H9 (cell line): ENCODE measurements around the gene FN3KRP. TPM values are rescaled to one million over a fixed set of nuclear protein-coding genes. Genes with fewer than 3 reads are reported as not detected.

ENCODE experiments used
- DNase-seq: peaks from one replicate; pipeline ENCODE4 v3.0.0-alpha.2; 2017
- H2AFZ ChIP-seq: one replicate; pipeline ENCODE4 v1.6.1; 2013; ENCODE audit warnings: mild to moderate bottlenecking, low read length, control low read depth, moderate library complexity
- H2AK5ac ChIP-seq: 2 replicates; pipeline ENCODE4 v1.6.1; 2013; ENCODE audit warnings: low read length, control low read depth, mixed read lengths; ENCODE audit not compliant: insufficient read length
- H2BK120ac ChIP-seq: one replicate; pipeline ENCODE4 v1.6.1; 2013; ENCODE audit warnings: low read depth, mild to moderate bottlenecking, low read length, control low read depth, inconsistent platforms; ENCODE audit not compliant: poor library complexity, severe bottlenecking
- H2BK12ac ChIP-seq: 2 replicates; pipeline ENCODE4 v1.6.1; 2013; ENCODE audit warnings: low read length, control low read depth, mixed read lengths, low read depth; ENCODE audit not compliant: insufficient read length
- H2BK15ac ChIP-seq: 2 replicates; pipeline ENCODE4 v1.6.1; 2013; ENCODE audit warnings: low read depth, low read length, control low read depth
- H2BK20ac ChIP-seq: one replicate; pipeline ENCODE4 v1.6.1; 2013; ENCODE audit warnings: low read depth, mild to moderate bottlenecking, low read length, control low read depth, inconsistent platforms; ENCODE audit not compliant: poor library complexity, severe bottlenecking
- H2BK5ac ChIP-seq: 2 replicates; pipeline ENCODE4 v1.6.1; 2013; ENCODE audit warnings: low read length, control low read depth, mixed read lengths; ENCODE audit not compliant: insufficient read length
- H3K14ac ChIP-seq: 2 replicates; pipeline ENCODE4 v1.6.1; 2013; ENCODE audit warnings: low read length, control low read depth; ENCODE audit not compliant: insufficient read depth
- H3K18ac ChIP-seq: 2 replicates; pipeline ENCODE4 v1.6.1; 2013; ENCODE audit warnings: low read depth, mild to moderate bottlenecking, mixed read lengths, low read length, control low read depth; ENCODE audit not compliant: insufficient read length
- H3K23ac ChIP-seq: 2 replicates; pipeline ENCODE4 v1.6.1; 2013; ENCODE audit warnings: low read length, control low read depth, mixed read lengths, low read depth; ENCODE audit not compliant: insufficient read length
- H3K23me2 ChIP-seq: 2 replicates; pipeline ENCODE4 v1.6.1; 2013; ENCODE audit warnings: low read depth, mild to moderate bottlenecking, mixed read lengths, low read length, control low read depth; ENCODE audit not compliant: insufficient read length, poor library complexity, severe bottlenecking
- H3K27ac ChIP-seq: 2 replicates; pipeline ENCODE4 v1.5.1; 2013; ENCODE audit warnings: low read length, control low read depth, mixed read lengths, low read depth; ENCODE audit not compliant: insufficient read length
- H3K27me3 ChIP-seq: 2 replicates; pipeline ENCODE4 v1.6.1; 2013; ENCODE audit warnings: low read length, control low read depth, inconsistent platforms; ENCODE audit not compliant: insufficient read depth
- H3K4ac ChIP-seq: 2 replicates; pipeline ENCODE4 v1.6.1; 2013; ENCODE audit warnings: low read depth, mild to moderate bottlenecking, control low read depth, inconsistent platforms, low read length, moderate library complexity
- H3K4me1 ChIP-seq: 2 replicates; pipeline ENCODE4 v1.6.1; 2013; ENCODE audit warnings: low read length, control low read depth, inconsistent platforms; ENCODE audit not compliant: insufficient read depth
- H3K4me2 ChIP-seq: 2 replicates; pipeline ENCODE4 v1.6.1; 2013; ENCODE audit warnings: low read length, control low read depth, mixed read lengths; ENCODE audit not compliant: insufficient read length, insufficient read depth
- H3K56ac ChIP-seq: 2 replicates; pipeline ENCODE4 v1.6.1; 2013; ENCODE audit warnings: low read depth, mild to moderate bottlenecking, mixed read lengths, low read length, control low read depth; ENCODE audit not compliant: insufficient read length
- H3K79me1 ChIP-seq: 2 replicates; pipeline ENCODE4 v1.6.1; 2013; ENCODE audit warnings: low read depth, mild to moderate bottlenecking, moderate library complexity, low read length, control low read depth, inconsistent platforms; ENCODE audit not compliant: insufficient read depth, poor library complexity, severe bottlenecking
- H3K79me2 ChIP-seq: 2 replicates; pipeline ENCODE4 v1.6.1; 2013; ENCODE audit warnings: low read length, control low read depth, inconsistent platforms; ENCODE audit not compliant: insufficient read depth
- H3K9ac ChIP-seq: 2 replicates; pipeline ENCODE4 v1.6.1; 2013; ENCODE audit warnings: low read length, control low read depth, mixed read lengths; ENCODE audit not compliant: insufficient read length; ENCODE audit errors: extremely low read depth
- H3K9me3 ChIP-seq: one replicate; pipeline ENCODE4 v1.6.1; 2013; ENCODE audit warnings: low read depth, low read length, inconsistent platforms; ENCODE audit not compliant: control insufficient read depth
- H3T11ph ChIP-seq: one replicate; pipeline ENCODE4 v1.6.1; 2013; ENCODE audit warnings: mild to moderate bottlenecking, low read length, control low read depth, inconsistent platforms
- H4K20me1 ChIP-seq: one replicate; pipeline ENCODE4 v1.6.1; 2013; ENCODE audit not compliant: control insufficient read depth, insufficient read length, insufficient read depth
- H4K5ac ChIP-seq: 2 replicates; pipeline ENCODE4 v1.6.1; 2013; ENCODE audit warnings: low read depth, mild to moderate bottlenecking, mixed read lengths, low read length, control low read depth; ENCODE audit not compliant: insufficient read length
- H4K8ac ChIP-seq: replicated peaks from 2 replicates; pipeline ENCODE4 v1.6.1; 2013; ENCODE audit warnings: low read length, control low read depth, mixed read lengths, low read depth; ENCODE audit not compliant: insufficient read length
- H4K91ac ChIP-seq: 2 replicates; pipeline ENCODE4 v1.6.1; 2013; ENCODE audit warnings: low read depth, mild to moderate bottlenecking, moderate library complexity, mixed read lengths, low read length, control low read depth; ENCODE audit not compliant: insufficient read length
- H3K27ac Mint-ChIP-seq, 3 experiments: 2 replicates in 2 of 3; 3 replicates in 1 of 3; pipeline ENCODE4 v1.8.0; 2020 to 2021; ENCODE audit warnings: mixed read lengths in 3 of 3, mild to moderate bottlenecking in 1 of 3, moderate library complexity in 1 of 3
- H3K27me3 Mint-ChIP-seq: 2 replicates; pipeline ENCODE4 v1.8.0; 2021; ENCODE audit warnings: low read depth, mild to moderate bottlenecking, moderate library complexity, mixed read lengths
- H3K36me3 Mint-ChIP-seq, 3 experiments: 2 replicates in 2 of 3; 3 replicates in 1 of 3; pipeline ENCODE4 v1.8.0; 2020 to 2021; ENCODE audit warnings: low read depth in 3 of 3, mixed read lengths in 3 of 3; ENCODE audit not compliant: insufficient read depth in 1 of 3
- H3K4me1 Mint-ChIP-seq, 2 experiments: 2 replicates each; pipeline ENCODE4 v1.8.0; 2020; ENCODE audit warnings: mixed read lengths in 2 of 2
- H3K4me3 Mint-ChIP-seq, 2 experiments: 2 replicates in 1 of 2; 3 replicates in 1 of 2; pipeline ENCODE4 v1.8.0; 2020 to 2021; ENCODE audit warnings: mild to moderate bottlenecking in 2 of 2, mixed read lengths in 2 of 2, moderate library complexity in 1 of 2
- H3K9me3 Mint-ChIP-seq, 2 experiments: 2 replicates in 1 of 2; 3 replicates in 1 of 2; pipeline ENCODE4 v1.8.0; 2020; ENCODE audit warnings: mild to moderate bottlenecking in 2 of 2, mixed read lengths in 2 of 2, moderate library complexity in 1 of 2
- WGBS: extraction: QIAGEN DNeasy Blood & Tissue Kit; methylation state at CpG from one replicate; pipeline ENCODE4 v1.1.7; 2013; ENCODE audit warnings: missing lambda C conversion rate, low lambda C conversion rate, mixed read lengths; ENCODE audit not compliant: insufficient read length; ENCODE audit errors: extremely low coverage; 5-methylcytosine and 5-hydroxymethylcytosine counted together
- total RNA-seq: library from RNA; stranded (reverse); gene quantifications from 2 replicates; pipeline ENCODE4 v1.2.1, GENCODE V29; 2021
- TF ChIP-seq, protein P1 (sequence below): fragments of 200-600 bp; sonication (generic); conservative IDR thresholded peaks from 3 replicates; pipeline ENCODE4 v1.8.0; 2021; ENCODE audit warnings: antibody characterized with exemption, mild to moderate bottlenecking

The FN3KRP gene
- total RNA-seq, 1 experiment from 2014 or later, result 32.9 TPM

DNA sequence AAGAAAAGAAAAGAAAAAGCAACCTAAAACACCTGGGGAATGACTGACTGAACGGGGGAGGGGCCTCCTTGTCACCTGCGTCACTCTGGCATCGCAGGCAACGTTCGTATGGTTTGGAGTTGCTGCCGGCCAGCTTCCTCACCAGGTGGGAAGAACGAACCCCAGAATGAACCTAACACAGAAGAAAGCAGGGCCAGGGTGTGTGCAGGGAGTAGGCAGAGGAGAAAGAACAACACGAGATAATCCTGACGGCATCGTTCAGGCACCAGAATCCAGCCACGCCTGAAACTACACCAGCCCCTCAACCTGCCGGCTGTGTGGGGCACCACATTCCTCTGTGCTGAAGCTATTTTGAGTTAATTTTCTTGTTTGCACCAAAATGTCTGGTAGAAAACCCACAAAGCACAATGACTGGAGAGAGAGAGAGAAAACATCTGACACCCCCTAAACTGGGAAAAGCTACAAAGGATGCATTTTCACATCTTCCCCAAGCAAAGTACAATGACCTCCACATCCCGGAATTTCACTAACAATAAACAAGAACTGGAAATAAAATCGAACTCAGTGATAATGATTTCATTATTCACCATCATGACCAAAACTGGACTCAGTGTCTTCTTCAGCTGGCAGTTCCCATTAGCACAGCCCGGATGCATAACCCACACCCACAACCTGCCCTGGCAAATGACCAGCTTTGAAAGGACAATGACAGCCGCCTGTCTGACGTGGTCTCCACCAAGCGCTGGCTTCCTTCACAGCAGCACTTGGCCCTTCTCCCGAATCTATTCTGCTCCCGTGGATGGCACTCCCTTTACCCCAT is 41.6 kb upstream of the FN3KRP start:
- no peak overlapping the region for H4K91ac ChIP-seq
- H3K27ac ChIP-seq, result no peak overlapping the region
- peaks cover 0 to 3% of the 10 kb centered on the region in 2 experiments; a peak in 1 of 5 replicates for H3K9me3 Mint-ChIP-seq
- H4K20me1 ChIP-seq, result no peaks in the 10 kb centered on the region
- no peak overlapping the region for H2BK5ac ChIP-seq
- no peak overlapping the region for H2BK20ac ChIP-seq
- H3K4me2 ChIP-seq, result no peak overlapping the region
- H3K4ac ChIP-seq, result no peak overlapping the region
- H3K9me3 ChIP-seq, result no peaks in the 10 kb centered on the region
- no peak overlapping the region for H4K8ac ChIP-seq
- H2BK12ac ChIP-seq, result no peak overlapping the region
- H3K23ac ChIP-seq, result no peak overlapping the region
- H3T11ph ChIP-seq, result no peak overlapping the region
- H3K27me3 ChIP-seq, result no peaks in the 10 kb centered on the region
- H3K18ac ChIP-seq, result no peak overlapping the region
- no CpG with 5 or more reads among the region's 20 CpGs for WGBS
- no peak overlapping the region for H3K4me3 Mint-ChIP-seq
- H3K4me1 Mint-ChIP-seq, result no peaks in the 10 kb centered on the region
- H3K56ac ChIP-seq, result no peak overlapping the region
- H2AK5ac ChIP-seq, result no peak overlapping the region
- H2BK15ac ChIP-seq, result no peak overlapping the region
- no peaks in the 10 kb centered on the region; the same call in 1 of the 2 replicates for H3K27me3 Mint-ChIP-seq
- H3K4me1 ChIP-seq, result no peaks in the 10 kb centered on the region
- no peak for DNase-seq
- no peak overlapping the region for H2AFZ ChIP-seq
- no peak overlapping the region for H2BK120ac ChIP-seq
- TF ChIP-seq, protein P1, sequence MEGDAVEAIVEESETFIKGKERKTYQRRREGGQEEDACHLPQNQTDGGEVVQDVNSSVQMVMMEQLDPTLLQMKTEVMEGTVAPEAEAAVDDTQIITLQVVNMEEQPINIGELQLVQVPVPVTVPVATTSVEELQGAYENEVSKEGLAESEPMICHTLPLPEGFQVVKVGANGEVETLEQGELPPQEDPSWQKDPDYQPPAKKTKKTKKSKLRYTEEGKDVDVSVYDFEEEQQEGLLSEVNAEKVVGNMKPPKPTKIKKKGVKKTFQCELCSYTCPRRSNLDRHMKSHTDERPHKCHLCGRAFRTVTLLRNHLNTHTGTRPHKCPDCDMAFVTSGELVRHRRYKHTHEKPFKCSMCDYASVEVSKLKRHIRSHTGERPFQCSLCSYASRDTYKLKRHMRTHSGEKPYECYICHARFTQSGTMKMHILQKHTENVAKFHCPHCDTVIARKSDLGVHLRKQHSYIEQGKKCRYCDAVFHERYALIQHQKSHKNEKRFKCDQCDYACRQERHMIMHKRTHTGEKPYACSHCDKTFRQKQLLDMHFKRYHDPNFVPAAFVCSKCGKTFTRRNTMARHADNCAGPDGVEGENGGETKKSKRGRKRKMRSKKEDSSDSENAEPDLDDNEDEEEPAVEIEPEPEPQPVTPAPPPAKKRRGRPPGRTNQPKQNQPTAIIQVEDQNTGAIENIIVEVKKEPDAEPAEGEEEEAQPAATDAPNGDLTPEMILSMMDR, result no peak
- H3K9ac ChIP-seq, result no peak overlapping the region
- no peaks in the 10 kb centered on the region for H3K36me3 Mint-ChIP-seq
- no peaks in the 10 kb centered on the region; the same call in 1 of the 2 replicates for H3K79me2 ChIP-seq
- H3K23me2 ChIP-seq, result no peaks in the 10 kb centered on the region
- no peak overlapping the region for H3K27ac Mint-ChIP-seq
- no peak overlapping the region for H4K5ac ChIP-seq
- H3K79me1 ChIP-seq, result no peaks in the 10 kb centered on the region
- H3K14ac ChIP-seq, result no peak overlapping the region
